ENCODE measurements around the gene TFPI.

Gene TFPI

DNA sequence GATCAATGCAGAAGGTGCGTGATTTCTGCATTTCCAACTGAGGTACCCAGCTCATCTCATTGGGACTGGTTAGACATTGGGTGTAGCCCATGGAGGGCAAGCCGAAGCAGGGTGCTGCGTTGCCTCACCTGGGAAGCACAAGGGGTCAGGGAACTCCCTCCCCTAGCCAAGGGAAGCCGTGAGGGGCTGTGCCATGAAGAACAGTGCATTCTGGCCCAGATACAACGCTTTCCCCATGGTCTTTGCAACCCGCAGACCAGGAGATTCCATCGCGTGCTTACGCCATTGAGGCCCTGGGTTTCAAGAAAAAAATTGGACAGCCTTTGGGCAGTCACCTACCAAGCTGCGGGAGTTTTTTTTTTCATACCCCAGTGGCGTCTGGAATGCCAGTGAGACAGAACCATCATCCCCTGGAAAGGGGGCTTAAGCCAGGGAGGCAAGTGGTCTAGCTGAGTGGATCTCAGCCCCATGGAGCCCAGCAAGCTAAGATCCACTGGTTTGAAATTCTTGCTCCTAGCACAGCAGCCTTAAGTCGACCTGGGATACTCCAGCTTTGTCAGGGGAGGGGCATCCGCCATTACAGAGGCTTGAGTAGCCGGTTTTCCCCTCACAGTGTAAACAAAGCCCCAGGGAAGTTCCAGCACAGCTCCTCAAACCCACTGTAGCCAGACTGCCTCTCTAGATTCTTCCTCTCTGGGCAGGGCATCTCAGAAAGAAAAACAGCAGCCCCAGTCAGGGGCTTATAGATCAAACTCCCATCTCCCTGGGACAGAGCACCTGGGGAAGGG, 21.7 kb downstream of the TFPI start:
- no peaks in the 10 kb centered on the region for H3K79me2 ChIP-seq (ENCODE audit: control insufficient read depth, low read length)
- no peaks in the 10 kb centered on the region for H3K9me2 ChIP-seq (replicated peaks; ENCODE audit: control insufficient read depth, low read length)
- TF ChIP-seq EZH2phosphoT487 (IDR thresholded peaks at IDR 0.05; ENCODE audit: borderline replicate concordance, low read length) = no peak
- TF ChIP-seq, protein P1, sequence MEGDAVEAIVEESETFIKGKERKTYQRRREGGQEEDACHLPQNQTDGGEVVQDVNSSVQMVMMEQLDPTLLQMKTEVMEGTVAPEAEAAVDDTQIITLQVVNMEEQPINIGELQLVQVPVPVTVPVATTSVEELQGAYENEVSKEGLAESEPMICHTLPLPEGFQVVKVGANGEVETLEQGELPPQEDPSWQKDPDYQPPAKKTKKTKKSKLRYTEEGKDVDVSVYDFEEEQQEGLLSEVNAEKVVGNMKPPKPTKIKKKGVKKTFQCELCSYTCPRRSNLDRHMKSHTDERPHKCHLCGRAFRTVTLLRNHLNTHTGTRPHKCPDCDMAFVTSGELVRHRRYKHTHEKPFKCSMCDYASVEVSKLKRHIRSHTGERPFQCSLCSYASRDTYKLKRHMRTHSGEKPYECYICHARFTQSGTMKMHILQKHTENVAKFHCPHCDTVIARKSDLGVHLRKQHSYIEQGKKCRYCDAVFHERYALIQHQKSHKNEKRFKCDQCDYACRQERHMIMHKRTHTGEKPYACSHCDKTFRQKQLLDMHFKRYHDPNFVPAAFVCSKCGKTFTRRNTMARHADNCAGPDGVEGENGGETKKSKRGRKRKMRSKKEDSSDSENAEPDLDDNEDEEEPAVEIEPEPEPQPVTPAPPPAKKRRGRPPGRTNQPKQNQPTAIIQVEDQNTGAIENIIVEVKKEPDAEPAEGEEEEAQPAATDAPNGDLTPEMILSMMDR (IDR thresholded peaks at IDR 0.05; ENCODE audit: low read depth, low read length, poor library complexity, severe bottlenecking) = no peak
- no peaks in the 10 kb centered on the region for H3K27me3 ChIP-seq (ENCODE audit: control insufficient read depth, low read length)
- H3K36me3 ChIP-seq (ENCODE audit: control insufficient read depth, low read length) = no peaks in the 10 kb centered on the region
- H3K4me2 ChIP-seq (ENCODE audit: low read length) = no peak overlapping the region
- no peaks in the 10 kb centered on the region for H4K20me1 ChIP-seq (ENCODE audit: control insufficient read depth, insufficient read depth, low read depth, low read length)
- H3K9me3 ChIP-seq (ENCODE audit: control insufficient read depth, insufficient read depth, low read length) = no peaks in the 10 kb centered on the region
- no peak overlapping the region for H3K27ac ChIP-seq (ENCODE audit: low read depth, low read length)
- H3K4me3 ChIP-seq (ENCODE audit: low read length) = no peak overlapping the region
- H3F3A ChIP-seq (ENCODE audit: control insufficient read depth, insufficient read depth) = no peaks in the 10 kb centered on the region
- H3K4me1 ChIP-seq (ENCODE audit: control insufficient read depth, low read length) = no peaks in the 10 kb centered on the region

DNA sequence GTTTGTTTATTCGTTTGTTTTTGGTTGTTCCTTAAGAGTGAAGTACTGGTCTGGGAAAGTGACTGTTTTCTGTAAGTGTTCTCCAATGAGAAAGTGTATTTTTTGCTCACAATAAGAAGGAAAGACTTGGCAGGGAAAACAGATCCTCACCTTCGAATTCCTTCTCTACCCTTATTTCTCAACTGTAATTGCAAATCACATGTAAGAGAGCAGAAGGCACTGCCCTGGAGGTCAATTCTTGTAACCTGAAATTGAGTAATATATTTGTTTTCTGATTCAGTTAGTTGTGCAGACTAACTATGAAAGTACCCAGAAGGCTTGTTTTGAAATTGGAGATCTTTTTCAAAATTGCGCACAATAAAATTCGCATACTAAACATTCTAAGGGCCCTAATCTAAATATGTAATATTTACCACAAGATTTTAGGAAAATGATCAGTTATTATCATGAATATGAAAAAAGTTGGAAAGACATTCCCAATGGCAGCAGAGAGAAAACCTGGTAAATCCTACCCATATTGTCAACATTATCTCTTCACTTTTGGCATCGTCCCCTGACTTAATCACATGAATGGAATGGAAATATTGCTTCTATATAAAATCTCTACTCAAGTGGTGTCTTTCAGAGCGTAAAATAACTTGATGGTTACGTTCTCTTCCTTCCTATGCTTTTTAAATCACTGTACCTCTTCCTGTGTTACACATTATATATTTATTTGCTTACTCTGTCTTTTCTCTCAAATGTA, 24.1 kb downstream of the TFPI start:
- Histone ChIP-seq H3K4me2 (ENCODE audit: low read length) (no peak overlapping the region), H3K9me3 (ENCODE audit: control insufficient read depth, insufficient read depth, low read length) (no peaks in the 10 kb centered on the region)

DNA sequence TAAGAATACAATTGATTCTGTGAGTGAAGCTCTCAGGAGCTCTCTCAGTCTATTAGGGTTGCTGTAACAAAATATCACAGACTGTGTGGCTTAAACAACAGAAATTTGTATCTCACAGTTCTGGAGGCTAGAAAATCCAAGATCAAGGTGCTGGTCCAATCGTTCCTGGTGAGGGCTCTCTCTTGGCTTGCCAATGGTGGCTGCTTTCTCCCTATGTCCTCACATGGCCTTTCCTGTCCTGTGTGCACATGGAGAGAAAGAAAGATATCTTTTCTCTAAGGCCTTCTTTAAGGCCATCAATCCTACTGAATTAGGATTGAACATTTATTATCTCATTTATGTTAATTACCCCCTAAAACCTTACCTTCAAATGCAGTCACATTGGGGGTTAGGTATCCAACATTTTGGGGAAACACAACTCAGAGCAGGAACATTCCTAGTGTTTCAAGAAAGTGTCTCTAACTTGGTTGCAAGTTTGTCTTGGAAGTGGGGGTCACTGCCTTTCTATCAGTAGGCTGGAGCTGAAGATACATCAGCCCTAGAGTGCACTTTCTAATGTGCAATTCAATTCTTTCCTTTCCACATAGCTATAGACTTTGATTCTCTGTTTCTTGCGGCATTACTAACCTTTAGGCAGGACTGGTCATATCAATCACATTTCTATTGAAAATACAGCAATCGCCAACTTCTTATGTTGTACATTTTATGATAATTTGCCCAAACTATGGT, 24.8 kb downstream of the TFPI start:
- no peaks in the 10 kb centered on the region for H3K4me1 ChIP-seq (ENCODE audit: control insufficient read depth, low read length)
- no peaks in the 10 kb centered on the region for H3K36me3 ChIP-seq (ENCODE audit: control insufficient read depth, low read length)
- no peak overlapping the region for H3K4me3 ChIP-seq (ENCODE audit: low read length)
- no peaks in the 10 kb centered on the region for H3F3A ChIP-seq (ENCODE audit: control insufficient read depth, insufficient read depth)
- no peak overlapping the region for H3K27ac ChIP-seq (ENCODE audit: low read depth, low read length)
- no peak overlapping the region for H3K4me2 ChIP-seq (ENCODE audit: low read length)
- H3K27me3 ChIP-seq (ENCODE audit: control insufficient read depth, low read length) = no peaks in the 10 kb centered on the region
- H3K9me3 ChIP-seq (ENCODE audit: control insufficient read depth, insufficient read depth, low read length) = no peaks in the 10 kb centered on the region
- no peak for TF ChIP-seq EZH2phosphoT487 (IDR thresholded peaks at IDR 0.05; ENCODE audit: borderline replicate concordance, low read length)
- TF ChIP-seq, protein P1 (IDR thresholded peaks at IDR 0.05; ENCODE audit: low read depth, low read length, poor library complexity, severe bottlenecking) = no peak
- no peaks in the 10 kb centered on the region for H4K20me1 ChIP-seq (ENCODE audit: control insufficient read depth, insufficient read depth, low read depth, low read length)
- no peaks in the 10 kb centered on the region for H3K9me2 ChIP-seq (replicated peaks; ENCODE audit: control insufficient read depth, low read length)
- H3K79me2 ChIP-seq (ENCODE audit: control insufficient read depth, low read length) = no peaks in the 10 kb centered on the region

More for the DNA sequence above, 24.1 kb downstream of the TFPI start:
- H4K20me1 ChIP-seq (ENCODE audit: control insufficient read depth, insufficient read depth, low read depth, low read length) = no peaks in the 10 kb centered on the region
- H3K79me2 ChIP-seq (ENCODE audit: control insufficient read depth, low read length) = no peaks in the 10 kb centered on the region
- H3K4me3 ChIP-seq (ENCODE audit: low read length) = no peak overlapping the region
- H3K36me3 ChIP-seq (ENCODE audit: control insufficient read depth, low read length) = no peaks in the 10 kb centered on the region
- no peaks in the 10 kb centered on the region for H3K27me3 ChIP-seq (ENCODE audit: control insufficient read depth, low read length)
- H3K4me1 ChIP-seq (ENCODE audit: control insufficient read depth, low read length) = no peaks in the 10 kb centered on the region
- TF ChIP-seq EZH2phosphoT487 (IDR thresholded peaks at IDR 0.05; ENCODE audit: borderline replicate concordance, low read length) = no peak
- TF ChIP-seq, protein P1 (IDR thresholded peaks at IDR 0.05; ENCODE audit: low read depth, low read length, poor library complexity, severe bottlenecking) = no peak
- H3K27ac ChIP-seq (ENCODE audit: low read depth, low read length) = no peak overlapping the region
- H3F3A ChIP-seq (ENCODE audit: control insufficient read depth, insufficient read depth) = no peaks in the 10 kb centered on the region
- no peaks in the 10 kb centered on the region for H3K9me2 ChIP-seq (replicated peaks; ENCODE audit: control insufficient read depth, low read length)
